MM.1S (cell line): Measurements from ENCODE around the gene TAPT1.

Source experiments
- CTCF ChIP-seq: fragments of 300-600 bp; sonication (generic); IDR thresholded peaks from 2 replicates; pipeline ENCODE4 v1.5.1; 2016; ENCODE audit warnings: antibody characterized with exemption, low read length, mixed read lengths
- EZH2phosphoT487 ChIP-seq: fragments of 300-600 bp; sonication (generic); IDR thresholded peaks from 2 replicates; pipeline ENCODE4 v1.6.1; 2018; ENCODE audit warnings: antibody characterized with exemption, low read length

- TF ChIP-seq CTCF (no peak), EZH2phosphoT487 (no peak)
These were observed 21.8 kb downstream of the TAPT1 start for GRCh38 chr4:16204505-16204904.
